ENCODE results near the gene OXNAD1.

DNA sequence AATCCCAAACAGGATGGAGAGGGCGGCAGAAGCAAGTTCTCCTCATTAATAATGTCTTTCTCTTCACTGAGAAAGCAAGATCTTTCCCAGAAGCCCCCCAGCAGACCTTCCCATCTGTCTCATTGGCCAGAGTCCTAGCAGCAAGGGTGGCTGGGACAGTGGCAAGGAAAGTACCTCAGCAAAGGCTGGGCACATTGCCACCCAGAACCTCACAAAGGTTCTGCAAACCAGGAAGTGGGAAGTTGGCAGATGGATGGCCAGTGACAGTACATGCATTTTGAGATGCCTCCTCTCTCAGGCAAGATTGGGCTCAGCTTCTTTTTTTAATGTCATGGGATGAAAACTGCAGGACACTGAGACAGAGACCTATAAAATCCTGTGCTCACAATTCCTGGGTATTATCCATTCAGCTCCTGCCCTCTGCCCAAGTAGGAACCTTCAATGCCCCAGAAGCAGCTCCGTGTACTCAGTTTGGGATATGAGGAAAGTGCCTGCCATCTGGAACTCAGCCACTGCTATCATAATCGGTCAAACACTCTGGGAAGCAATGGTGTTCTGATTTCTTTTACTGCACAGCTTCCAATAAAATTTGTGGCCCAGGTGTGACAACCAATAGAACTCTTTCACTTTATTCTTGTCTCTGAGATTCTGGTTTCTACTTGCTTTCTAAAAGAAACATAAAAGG lies 25.8 kb upstream of the OXNAD1 start:
- TF ChIP-seq, protein P1, sequence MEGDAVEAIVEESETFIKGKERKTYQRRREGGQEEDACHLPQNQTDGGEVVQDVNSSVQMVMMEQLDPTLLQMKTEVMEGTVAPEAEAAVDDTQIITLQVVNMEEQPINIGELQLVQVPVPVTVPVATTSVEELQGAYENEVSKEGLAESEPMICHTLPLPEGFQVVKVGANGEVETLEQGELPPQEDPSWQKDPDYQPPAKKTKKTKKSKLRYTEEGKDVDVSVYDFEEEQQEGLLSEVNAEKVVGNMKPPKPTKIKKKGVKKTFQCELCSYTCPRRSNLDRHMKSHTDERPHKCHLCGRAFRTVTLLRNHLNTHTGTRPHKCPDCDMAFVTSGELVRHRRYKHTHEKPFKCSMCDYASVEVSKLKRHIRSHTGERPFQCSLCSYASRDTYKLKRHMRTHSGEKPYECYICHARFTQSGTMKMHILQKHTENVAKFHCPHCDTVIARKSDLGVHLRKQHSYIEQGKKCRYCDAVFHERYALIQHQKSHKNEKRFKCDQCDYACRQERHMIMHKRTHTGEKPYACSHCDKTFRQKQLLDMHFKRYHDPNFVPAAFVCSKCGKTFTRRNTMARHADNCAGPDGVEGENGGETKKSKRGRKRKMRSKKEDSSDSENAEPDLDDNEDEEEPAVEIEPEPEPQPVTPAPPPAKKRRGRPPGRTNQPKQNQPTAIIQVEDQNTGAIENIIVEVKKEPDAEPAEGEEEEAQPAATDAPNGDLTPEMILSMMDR (IDR thresholded peaks at IDR 0.05), result no peak
- TF ChIP-seq POLR2A (IDR thresholded peaks at IDR 0.05) (no peak), POLR2AphosphoS5 (IDR thresholded peaks at IDR 0.05) (no peak)
